ENCODE data around the gene NRAP.

GRCh38 chr10:113663142-113663541 is 699 bp downstream of the NRAP start:
- TF ChIP-seq CTCF (IDR thresholded peaks at IDR 0.05) (no peak), POLR2A (IDR thresholded peaks at IDR 0.05) (no peak)

Measured in thyroid gland (tissue), 4 donors.